ENCODE measurements around the gene ZFAND3. TPM values are rescaled to one million over a fixed set of nuclear protein-coding genes. Genes with fewer than 3 reads are reported as not detected.

Gene ZFAND3
- total RNA-seq, 4 donors from 2014 or later: 43.5 to 73.1 (median 49.0) TPM

GRCh38 chr6:37799263-37799644 is 20.3 kb upstream of the ZFAND3 start:
- no peak for TF ChIP-seq CTCF (IDR thresholded peaks at IDR 0.05; ENCODE audit: low read depth)

DNA sequence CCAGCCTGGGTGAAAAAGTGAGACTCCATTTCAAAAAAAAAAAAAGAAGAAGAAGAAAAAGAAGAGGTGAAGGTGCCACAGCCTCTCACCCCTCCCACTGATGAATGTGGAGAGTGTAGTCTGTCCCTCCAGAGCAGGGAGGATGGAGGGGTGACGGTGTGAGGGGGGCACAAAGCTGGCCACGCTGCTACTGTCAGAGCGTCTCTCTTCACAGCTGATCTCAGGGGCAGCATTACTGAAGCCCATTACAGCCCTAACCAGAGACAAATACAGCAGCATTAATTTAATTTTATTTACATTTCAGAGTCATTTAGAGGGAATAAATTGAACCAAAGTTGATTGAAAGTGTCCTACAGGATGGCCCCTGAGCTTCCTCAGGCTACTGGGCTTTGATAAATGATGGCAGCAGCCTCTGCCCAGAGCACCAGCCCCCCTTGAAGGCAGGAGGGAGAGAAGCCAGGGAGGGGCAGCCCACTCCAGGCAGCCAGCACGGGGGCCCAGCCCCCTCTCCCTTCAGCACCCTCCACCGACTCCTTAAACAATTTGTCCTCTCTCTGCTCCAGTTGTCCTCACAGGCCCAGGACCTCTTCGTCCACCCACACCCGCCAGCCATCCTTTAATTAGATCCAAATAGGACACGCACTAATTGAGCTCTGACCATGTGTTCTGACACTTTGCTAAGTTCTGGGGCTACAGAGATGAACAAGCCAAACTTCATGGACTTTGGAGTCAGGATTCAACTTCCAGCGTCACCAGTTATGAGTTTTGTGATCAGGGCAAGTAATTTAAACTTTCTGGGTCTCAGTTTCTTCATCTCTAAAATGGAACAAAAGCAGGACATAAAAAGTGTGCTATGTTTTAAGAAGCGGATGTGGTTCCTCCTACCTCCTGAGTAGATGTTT is 18.6 kb upstream of the ZFAND3 start:
- TF ChIP-seq CTCF (IDR thresholded peaks at IDR 0.05; ENCODE audit: low read depth): no peak

GRCh38 chr6:37801605-37801940 is 18.0 kb upstream of the ZFAND3 start:
- no peak for TF ChIP-seq CTCF (IDR thresholded peaks at IDR 0.05; ENCODE audit: low read depth)

- no peak for TF ChIP-seq CTCF (IDR thresholded peaks at IDR 0.05; ENCODE audit: low read depth)
Observed at GRCh38 chr6:37802810-37803209, 16.7 kb upstream of the ZFAND3 start.

GRCh38 chr6:37804586-37804985 is 14.9 kb upstream of the ZFAND3 start:
- no peak for TF ChIP-seq CTCF (IDR thresholded peaks at IDR 0.05; ENCODE audit: low read depth)

- no peak for TF ChIP-seq CTCF (IDR thresholded peaks at IDR 0.05; ENCODE audit: low read depth)
Observed at GRCh38 chr6:37806213-37806612, 13.3 kb upstream of the ZFAND3 start.

DNA sequence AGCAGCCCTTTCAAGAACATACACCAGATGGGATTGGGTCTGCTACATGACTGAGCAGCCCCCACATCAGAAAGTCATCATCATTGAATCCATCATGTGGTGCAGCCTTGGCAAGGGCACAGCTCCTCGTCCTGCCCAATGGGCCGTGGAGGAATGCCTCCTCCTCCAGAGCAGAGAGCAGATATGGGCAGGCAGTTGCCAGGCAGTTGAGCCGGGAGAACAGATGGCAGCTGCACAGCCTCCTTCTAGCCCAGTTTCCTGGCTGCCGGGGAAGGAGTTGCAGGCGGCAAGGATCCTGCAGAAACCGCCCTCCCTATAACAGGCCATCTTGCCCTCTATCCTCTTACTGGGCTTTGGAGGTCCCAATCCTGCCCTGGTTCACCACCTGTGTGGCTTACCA is 11.9 kb upstream of the ZFAND3 start:
- TF ChIP-seq CTCF (IDR thresholded peaks at IDR 0.05; ENCODE audit: low read depth): no peak
